Measurements from ENCODE around the gene ST6GALNAC6. TPM values are rescaled to one million over a fixed set of nuclear protein-coding genes. Genes with fewer than 3 reads are reported as not detected.

The ST6GALNAC6 gene
- total and polyA plus RNA-seq, 2 of the 4 experiments (the other 2 are of a cell fraction): 35.7 to 48.6 TPM

GRCh38 chr9:127862075-127863011 lies 37.1 kb downstream of the ST6GALNAC6 start:
- 78% methylated on average over 9 of the region's 29 CpGs; no CpG with 5 or more reads in 1 of the 2 experiments for WGBS, 2 experiments (ENCODE audit: extremely low coverage in 2 of 2, insufficient read length in 1 of 2)
- TF ChIP-seq FOS (IDR thresholded peaks at IDR 0.05; ENCODE audit: low read depth, low read length): no peak
- no peak for TF ChIP-seq CHD1 (IDR thresholded peaks at IDR 0.05; ENCODE audit: low read depth, low read length)
- no peak for TF ChIP-seq RCOR1 (IDR thresholded peaks at IDR 0.05; ENCODE audit: insufficient replicate concordance, low read length)
- no peak for TF ChIP-seq CEBPB (IDR thresholded peaks at IDR 0.05; ENCODE audit: low read depth, low read length)
- no peak for TF ChIP-seq RFX5 (IDR thresholded peaks at IDR 0.05; ENCODE audit: low read depth, low read length)
- no peak for TF ChIP-seq NFE2L2 (IDR thresholded peaks at IDR 0.05; ENCODE audit: low read depth, low read length)
- no peak for TF ChIP-seq MXI1 (IDR thresholded peaks at IDR 0.05; ENCODE audit: borderline replicate concordance, low read depth, low read length)
- no peak for TF ChIP-seq SMC3 (IDR thresholded peaks at IDR 0.05; ENCODE audit: low read depth, low read length)
- TF ChIP-seq CTCF (conservative IDR thresholded peaks at IDR 0.05; ENCODE audit: low read depth, low read length): no peak
- no peak for TF ChIP-seq USF2 (IDR thresholded peaks at IDR 0.05; ENCODE audit: low read depth, low read length)
- no peak for TF ChIP-seq MAZ (IDR thresholded peaks at IDR 0.05; ENCODE audit: borderline replicate concordance, low read depth, low read length)
- TF ChIP-seq POLR2A (IDR thresholded peaks at IDR 0.05; ENCODE audit: low read depth, low read length): no peak
- TF ChIP-seq RAD21 (IDR thresholded peaks at IDR 0.05; ENCODE audit: low read length): no peak
- TF ChIP-seq BHLHE40 (IDR thresholded peaks at IDR 0.05; ENCODE audit: low read depth, low read length): no peak
- TF ChIP-seq MAFK (IDR thresholded peaks at IDR 0.05; ENCODE audit: low read depth, low read length): no peak

More at GRCh38 chr9:127862075-127863011, 37.1 kb downstream of the ST6GALNAC6 start:
- Histone ChIP-seq H2BK5ac (ENCODE audit: low read depth, low read length, poor library complexity, severe bottlenecking) (no peak overlapping the region), H2BK120ac (ENCODE audit: low read depth, low read length) (no peak overlapping the region), H4K20me1 (ENCODE audit: insufficient read depth, low read length) (no peaks in the 10 kb centered on the region), H3K14ac (replicated peaks; ENCODE audit: low read depth, low read length) (no peak overlapping the region), H4K8ac (ENCODE audit: low read depth in 2 of 2, low read length in 2 of 2) (peak overlapping the region in 1 of 2 experiments; percentile 47; a peak in 2 of 4 replicates), H4K5ac (ENCODE audit: low read depth, low read length) (no peak overlapping the region; the same call in 1 of the 2 replicates), H3K9ac (ENCODE audit: low read depth, low read length) (no peak overlapping the region), H3K4me2 (ENCODE audit: low read depth, low read length) (no peak overlapping the region), H2BK15ac (ENCODE audit: low read depth, low read length) (no peak overlapping the region), H3K27ac (ENCODE audit: insufficient read depth, low read length) (no peak overlapping the region), H3K36me3 (ENCODE audit: control insufficient read depth, insufficient read depth, low read length) (peaks cover 1% of the 10 kb centered on the region), H2AK5ac (ENCODE audit: low read depth, low read length) (no peak overlapping the region), H2AK9ac (replicated peaks; ENCODE audit: low read depth, low read length, poor library complexity) (peak overlapping the region; percentile 69), H3K23ac (ENCODE audit: low read depth, low read length) (no peak overlapping the region), H3K4ac (ENCODE audit: low read depth, low read length) (no peak overlapping the region), H3K56ac (ENCODE audit: extremely low read depth, insufficient read depth, low read length) (no peak overlapping the region), H3K79me1 (ENCODE audit: low read depth in 1 of 2, low read length in 2 of 2) (no peaks in the 10 kb centered on the region), H3K18ac (ENCODE audit: low read depth, low read length) (no peak overlapping the region), H2BK20ac (ENCODE audit: low read depth, low read length) (no peak overlapping the region), H2AFZ (replicated peaks; ENCODE audit: low read length, poor library complexity) (peak overlapping the region; percentile 8), H3K9me1 (ENCODE audit: insufficient read depth, low read length) (peaks cover 5% of the 10 kb centered on the region; the same call in 1 of the 2 replicates), H3K9me3 (ENCODE audit: control insufficient read depth, insufficient read depth, low read length) (no peaks in the 10 kb centered on the region), H4K91ac (ENCODE audit: insufficient read depth, low read depth, low read length) (no peak overlapping the region), H3K27me3 (ENCODE audit: control insufficient read depth, insufficient read depth, low read length) (no peaks in the 10 kb centered on the region), H3K4me3 (ENCODE audit: insufficient read depth, low read depth, low read length) (no peak overlapping the region), H3K4me1 (ENCODE audit: control insufficient read depth, insufficient read depth, low read length) (no peaks in the 10 kb centered on the region)
- in situ Hi-C loops (cut with MboI; ENCODE audit: low sequenced_read_pairs): no loop called here
- dilution Hi-C loops (cut with HindIII; ENCODE audit: low sequenced_read_pairs, unreplicated experiment): no loop called here
- ChIA-PET CTCF (no interaction called here), POLR2A (ENCODE audit: unreplicated experiment) (no interaction called here)
- BruUV-seq (replicated peaks): no TSS peak
- intact Hi-C loops (cut with micrococcal nuclease): no loop called here
- DNase-seq (no peak), ATAC-seq (ENCODE audit: low read depth) (no peak; the same call in 1 of the 2 replicates)

All from IMR-90 (cell line).